Measurements from ENCODE around the gene CPT1C.

CPT1C gene

DNA sequence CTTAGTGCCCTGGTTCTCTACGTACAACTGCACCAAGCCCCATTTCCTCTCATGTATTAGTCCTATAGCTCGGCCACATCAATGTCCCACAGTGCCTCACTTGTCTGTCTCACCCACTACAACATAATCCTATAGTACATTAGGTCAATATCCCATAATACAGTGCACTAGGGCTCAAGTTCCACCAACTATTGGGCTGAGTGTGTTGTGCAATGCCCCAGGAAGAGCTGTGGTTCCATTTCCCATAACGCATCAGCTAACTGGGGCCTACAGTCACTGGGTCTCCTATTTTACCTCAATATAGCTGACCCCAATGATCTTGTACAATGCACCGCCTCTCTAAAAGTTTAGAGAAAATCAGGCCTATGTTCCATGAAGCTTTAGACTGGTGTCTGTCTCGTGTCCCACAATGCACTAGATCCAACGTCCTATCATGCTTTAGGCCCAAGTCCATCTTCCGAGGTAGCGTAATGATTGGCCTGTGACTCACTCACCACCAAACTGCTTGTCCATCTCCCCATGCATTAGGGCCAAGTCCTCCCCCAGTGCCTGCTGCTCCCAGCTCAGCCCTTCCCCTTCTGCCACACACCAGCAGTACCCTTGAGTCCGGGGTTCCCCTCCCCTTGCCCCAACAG is 50.4 kb downstream of the CPT1C start:
- Histone ChIP-seq H2AFZ (ENCODE audit: low read depth) (no peak overlapping the region), H3K4me3 (IDR thresholded peaks at IDR 0.05; ENCODE audit: insufficient read depth, low read depth, low read length) (no peak overlapping the region), H3K4me2 (no peak overlapping the region), H3K79me2 (ENCODE audit: insufficient read depth, low read depth) (no peaks in the 10 kb centered on the region), H3K4me1 (ENCODE audit: low read depth, poor library complexity, severe bottlenecking) (no peaks in the 10 kb centered on the region), H3K9ac (no peak overlapping the region), H3K36me3 (ENCODE audit: insufficient read depth) (no peaks in the 10 kb centered on the region), H3K27me3 (ENCODE audit: insufficient read depth, low read depth) (no peaks in the 10 kb centered on the region; the same call in 1 of the 2 replicates), H3K27ac (no peak overlapping the region), H4K20me1 (ENCODE audit: insufficient read depth) (no peaks in the 10 kb centered on the region)
- TF ChIP-seq, protein P1, sequence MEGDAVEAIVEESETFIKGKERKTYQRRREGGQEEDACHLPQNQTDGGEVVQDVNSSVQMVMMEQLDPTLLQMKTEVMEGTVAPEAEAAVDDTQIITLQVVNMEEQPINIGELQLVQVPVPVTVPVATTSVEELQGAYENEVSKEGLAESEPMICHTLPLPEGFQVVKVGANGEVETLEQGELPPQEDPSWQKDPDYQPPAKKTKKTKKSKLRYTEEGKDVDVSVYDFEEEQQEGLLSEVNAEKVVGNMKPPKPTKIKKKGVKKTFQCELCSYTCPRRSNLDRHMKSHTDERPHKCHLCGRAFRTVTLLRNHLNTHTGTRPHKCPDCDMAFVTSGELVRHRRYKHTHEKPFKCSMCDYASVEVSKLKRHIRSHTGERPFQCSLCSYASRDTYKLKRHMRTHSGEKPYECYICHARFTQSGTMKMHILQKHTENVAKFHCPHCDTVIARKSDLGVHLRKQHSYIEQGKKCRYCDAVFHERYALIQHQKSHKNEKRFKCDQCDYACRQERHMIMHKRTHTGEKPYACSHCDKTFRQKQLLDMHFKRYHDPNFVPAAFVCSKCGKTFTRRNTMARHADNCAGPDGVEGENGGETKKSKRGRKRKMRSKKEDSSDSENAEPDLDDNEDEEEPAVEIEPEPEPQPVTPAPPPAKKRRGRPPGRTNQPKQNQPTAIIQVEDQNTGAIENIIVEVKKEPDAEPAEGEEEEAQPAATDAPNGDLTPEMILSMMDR (conservative IDR thresholded peaks at IDR 0.05; ENCODE audit: low read depth, low read length): no peak

DNA sequence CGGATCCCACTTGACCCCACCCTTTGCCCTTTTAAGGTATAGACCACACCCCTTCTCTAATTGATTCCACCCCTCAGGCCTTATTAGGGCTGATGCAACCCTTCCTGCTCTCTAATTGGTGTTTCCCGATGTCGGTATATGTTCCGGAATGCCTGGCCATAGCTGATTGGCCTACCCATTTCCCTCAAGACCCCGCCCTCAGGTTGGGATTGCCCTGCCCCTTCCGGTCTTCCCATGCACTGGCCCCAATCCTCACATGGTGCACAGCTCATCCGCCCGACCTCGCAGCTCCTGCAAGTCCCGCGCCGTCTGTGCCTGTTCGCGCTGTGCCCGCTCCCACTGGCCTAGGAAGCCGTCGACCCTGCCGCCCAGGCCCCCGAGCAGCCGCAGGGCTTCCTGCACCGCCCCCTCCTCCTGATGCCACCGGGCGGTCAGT is 54.0 kb downstream of the CPT1C start:
- Histone ChIP-seq H3K36me3 (ENCODE audit: insufficient read depth) (no peaks in the 10 kb centered on the region), H3K4me2 (no peak overlapping the region), H2AFZ (ENCODE audit: low read depth) (no peak overlapping the region), H3K27ac (no peak overlapping the region), H3K4me3 (IDR thresholded peaks at IDR 0.05; ENCODE audit: insufficient read depth, low read depth, low read length) (no peak overlapping the region), H3K79me2 (ENCODE audit: insufficient read depth, low read depth) (no peaks in the 10 kb centered on the region), H3K9ac (no peak overlapping the region), H3K27me3 (ENCODE audit: insufficient read depth, low read depth) (peaks cover 3% of the 10 kb centered on the region; the same call in 1 of the 2 replicates), H4K20me1 (ENCODE audit: insufficient read depth) (no peaks in the 10 kb centered on the region), H3K4me1 (ENCODE audit: low read depth, poor library complexity, severe bottlenecking) (no peaks in the 10 kb centered on the region)
- TF ChIP-seq, protein P1 (conservative IDR thresholded peaks at IDR 0.05; ENCODE audit: low read depth, low read length): no peak

DNA sequence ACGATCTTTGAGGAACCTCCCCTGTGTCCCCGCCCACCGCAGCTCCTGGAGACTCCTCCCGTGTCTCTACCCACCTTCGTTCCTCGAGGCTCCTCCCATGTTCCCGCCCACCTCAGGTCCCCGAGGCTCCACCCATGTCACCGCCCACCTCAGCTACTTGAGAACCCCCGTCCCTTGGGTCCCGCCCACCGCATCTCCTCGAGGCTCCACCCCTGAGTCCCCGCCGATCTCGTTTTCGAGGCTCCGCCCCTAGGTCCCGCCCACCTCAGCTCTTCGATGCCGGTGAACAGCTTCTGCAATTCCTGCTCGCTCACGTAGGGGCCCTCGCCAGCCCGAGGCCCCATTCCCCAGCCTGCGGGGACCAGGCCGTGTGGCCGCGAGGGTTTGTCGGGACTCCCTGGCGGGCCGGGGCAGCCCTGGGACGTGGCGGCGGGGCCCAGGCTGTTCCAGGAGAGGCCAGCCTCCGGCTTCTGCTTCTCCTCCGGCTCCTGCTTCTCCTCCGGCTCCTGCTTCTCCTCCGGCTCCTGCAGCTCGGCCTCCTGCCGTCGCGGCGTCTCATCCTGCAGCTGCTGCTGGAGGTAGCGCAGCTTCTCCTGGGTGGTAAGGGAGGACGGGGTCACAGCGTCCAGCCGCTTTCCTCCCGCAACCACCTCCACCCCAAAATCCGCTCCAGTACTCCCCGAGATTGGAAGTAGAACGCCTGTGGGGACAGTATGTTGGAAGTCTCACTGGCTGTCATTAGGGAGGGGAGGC is 55.5 kb downstream of the CPT1C start:
- peaks cover 3% of the 10 kb centered on the region; the same call in 1 of the 2 replicates for H3K27me3 ChIP-seq (ENCODE audit: insufficient read depth, low read depth)
- H4K20me1 ChIP-seq (ENCODE audit: insufficient read depth): no peaks in the 10 kb centered on the region
- H3K79me2 ChIP-seq (ENCODE audit: insufficient read depth, low read depth): no peaks in the 10 kb centered on the region
- TF ChIP-seq, protein P1 (conservative IDR thresholded peaks at IDR 0.05; ENCODE audit: low read depth, low read length): no peak
- no peak overlapping the region for H3K27ac ChIP-seq
- H3K4me1 ChIP-seq (ENCODE audit: low read depth, poor library complexity, severe bottlenecking): no peaks in the 10 kb centered on the region
- H3K9ac ChIP-seq: no peak overlapping the region
- H3K36me3 ChIP-seq (ENCODE audit: insufficient read depth): no peaks in the 10 kb centered on the region
- peak overlapping the region; percentile 37; the same call in 1 of the 2 replicates for H3K4me2 ChIP-seq
- no peak overlapping the region for H3K4me3 ChIP-seq (IDR thresholded peaks at IDR 0.05; ENCODE audit: insufficient read depth, low read depth, low read length)
- peak overlapping the region; percentile 72; the same call in 1 of the 2 replicates for H2AFZ ChIP-seq (ENCODE audit: low read depth)

DNA sequence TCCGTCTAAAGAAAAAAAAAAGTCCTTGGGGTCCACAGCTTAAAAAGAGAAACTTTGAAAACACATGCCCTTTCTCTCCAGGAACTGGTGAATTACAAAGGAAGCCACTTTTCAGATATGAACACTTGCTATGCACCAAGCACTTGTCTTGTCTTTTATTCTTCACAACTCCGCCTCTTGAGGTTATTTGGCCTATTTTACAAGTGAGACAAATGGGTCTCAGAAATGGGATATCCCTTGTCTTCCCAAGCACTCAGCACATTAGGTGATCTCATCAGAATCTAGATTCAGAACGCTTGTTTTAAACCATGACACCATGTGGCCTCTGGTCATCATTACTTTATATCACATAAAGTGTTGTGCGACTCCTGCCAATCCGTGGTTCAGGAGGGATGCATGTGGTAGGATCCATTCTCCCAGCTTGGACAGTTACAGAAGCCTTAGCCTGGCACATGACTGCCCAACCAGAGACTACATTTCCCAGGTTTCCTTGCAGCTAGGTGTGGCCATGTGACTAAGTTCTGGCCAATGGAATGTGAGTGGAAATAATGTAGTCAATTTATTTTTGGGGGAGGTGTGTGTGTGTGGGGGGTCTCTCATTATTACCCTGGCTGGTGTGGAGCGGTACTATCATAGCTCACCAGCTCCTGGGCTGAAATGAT is 58.3 kb downstream of the CPT1C start:
- no peak overlapping the region for H3K9ac ChIP-seq
- peaks cover 3% of the 10 kb centered on the region; the same call in 1 of the 2 replicates for H3K27me3 ChIP-seq (ENCODE audit: insufficient read depth, low read depth)
- no peak overlapping the region for H3K4me2 ChIP-seq
- H3K4me1 ChIP-seq (ENCODE audit: low read depth, poor library complexity, severe bottlenecking): no peaks in the 10 kb centered on the region
- no peak overlapping the region for H3K4me3 ChIP-seq (IDR thresholded peaks at IDR 0.05; ENCODE audit: insufficient read depth, low read depth, low read length)
- TF ChIP-seq, protein P1 (conservative IDR thresholded peaks at IDR 0.05; ENCODE audit: low read depth, low read length): no peak
- H3K79me2 ChIP-seq (ENCODE audit: insufficient read depth, low read depth): no peaks in the 10 kb centered on the region
- no peak overlapping the region for H2AFZ ChIP-seq (ENCODE audit: low read depth)
- H3K36me3 ChIP-seq (ENCODE audit: insufficient read depth): no peaks in the 10 kb centered on the region
- H4K20me1 ChIP-seq (ENCODE audit: insufficient read depth): no peaks in the 10 kb centered on the region
- no peak overlapping the region for H3K27ac ChIP-seq
